Eye (tissue), 1 donor: Measurements from ENCODE around the gene NTM.

ENCODE experiments used
- DNase-seq: peaks from one replicate; pipeline ENCODE4 v3.0.0-alpha.2; 2015

Gene NTM

DNA sequence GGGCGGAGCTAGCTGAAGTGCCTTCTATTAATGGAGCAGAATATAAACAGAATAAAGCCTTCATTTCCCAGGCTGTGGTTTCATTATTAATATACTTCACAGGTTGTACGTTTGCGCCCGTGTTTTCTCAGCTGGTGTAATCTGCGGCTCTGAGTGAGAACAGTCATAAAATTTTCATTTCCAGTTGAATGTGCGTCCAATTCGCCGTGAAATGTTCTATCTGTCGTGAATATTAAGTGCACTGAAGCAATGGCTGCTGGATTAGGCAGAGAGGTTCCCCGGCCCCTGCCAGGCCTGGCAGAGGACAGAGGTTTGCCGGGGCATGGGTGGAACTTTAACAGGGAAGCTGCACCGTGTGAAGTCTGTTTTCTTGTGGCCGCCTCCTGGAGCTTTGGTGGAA, 874.4 kb downstream of the NTM start:
- DNase-seq: peak; percentile 72

DNA sequence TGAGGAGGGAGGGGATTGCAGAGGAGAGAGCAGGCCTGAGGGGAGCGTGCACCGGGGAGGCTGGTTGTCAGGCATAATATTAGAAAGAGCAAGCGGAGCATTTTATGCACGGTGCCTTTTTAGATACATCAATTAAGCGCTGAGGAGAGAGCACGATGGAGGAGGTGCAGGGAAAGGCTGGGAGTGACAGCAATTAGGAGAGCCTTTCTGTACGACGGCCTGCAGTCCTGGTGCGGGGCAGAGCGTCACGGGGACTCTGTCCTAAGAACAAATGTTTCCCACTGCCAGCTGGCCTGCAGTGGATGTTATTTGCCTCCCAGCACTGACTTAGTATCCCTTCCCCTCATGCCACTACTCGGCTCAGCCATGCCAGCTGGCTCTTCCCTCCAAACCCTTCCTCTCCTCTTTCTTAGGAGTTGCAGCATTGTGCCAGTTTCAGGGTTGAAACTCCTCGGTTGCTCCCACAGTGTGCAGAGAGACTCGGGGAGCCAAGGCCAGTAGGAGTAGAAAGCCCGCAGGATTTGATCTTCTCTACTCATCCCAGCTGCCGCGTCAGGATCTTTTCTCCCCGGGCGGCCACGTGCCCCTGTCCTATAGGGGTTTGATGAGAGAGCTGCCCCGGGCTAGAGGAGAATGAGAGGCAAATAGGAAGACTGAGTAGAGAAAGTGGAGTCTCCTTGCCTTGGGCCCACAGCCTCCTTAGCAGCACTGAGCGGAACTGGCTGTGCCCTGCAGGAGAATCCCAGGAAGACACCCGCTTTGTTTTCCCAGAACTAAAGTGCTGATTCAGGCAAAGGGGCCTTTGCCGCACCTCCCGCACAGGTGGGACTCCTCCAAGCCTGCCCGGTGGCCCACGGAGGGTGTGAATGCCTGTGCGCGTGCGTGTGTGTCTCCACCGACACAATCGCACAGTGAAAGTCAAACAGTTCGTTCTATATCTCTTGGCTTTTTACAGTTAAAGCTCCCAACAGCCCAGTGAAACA, 875.3 kb downstream of the NTM start:
- peak; percentile 71 for DNase-seq

DNA sequence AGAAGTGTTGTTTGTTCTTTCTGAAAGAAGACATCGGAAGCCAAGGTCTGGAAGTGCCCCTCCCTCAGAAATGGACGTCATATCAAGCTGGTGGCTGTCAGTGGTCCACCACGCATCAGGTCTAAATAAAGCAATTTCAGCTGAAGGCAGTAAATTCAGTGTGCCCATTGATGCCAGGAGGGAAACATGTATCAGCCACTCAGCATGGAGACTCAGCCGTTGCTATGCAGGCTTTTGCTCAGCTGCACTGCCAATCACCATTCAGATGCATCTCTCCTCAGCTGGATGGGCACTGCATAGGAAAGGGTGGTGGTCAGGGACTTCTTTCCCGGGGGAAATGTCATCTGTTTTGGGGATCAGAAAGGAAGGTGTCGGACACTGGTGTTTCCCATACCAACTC, 878.2 kb downstream of the NTM start:
- no peak for DNase-seq

DNA sequence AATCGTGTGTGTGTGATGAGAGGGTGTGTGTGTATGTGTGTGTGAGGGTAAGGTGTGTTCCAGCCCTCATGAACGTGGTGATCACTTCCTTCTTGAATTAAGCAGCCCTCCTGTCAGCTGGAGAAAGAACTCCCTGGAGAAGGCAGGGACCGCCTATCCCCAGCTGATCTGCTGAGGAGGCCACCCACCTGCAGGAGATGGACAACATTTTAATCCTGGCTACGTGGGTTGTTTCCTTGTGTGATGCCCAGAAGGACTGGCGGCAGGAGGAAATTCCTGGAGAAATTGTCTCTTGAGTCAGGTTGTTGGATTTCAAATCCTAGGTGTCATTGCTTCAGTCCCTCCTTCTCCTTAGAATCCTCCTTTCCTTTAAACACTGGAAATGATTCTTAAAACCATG, 878.8 kb downstream of the NTM start:
- DNase-seq: no peak

DNA sequence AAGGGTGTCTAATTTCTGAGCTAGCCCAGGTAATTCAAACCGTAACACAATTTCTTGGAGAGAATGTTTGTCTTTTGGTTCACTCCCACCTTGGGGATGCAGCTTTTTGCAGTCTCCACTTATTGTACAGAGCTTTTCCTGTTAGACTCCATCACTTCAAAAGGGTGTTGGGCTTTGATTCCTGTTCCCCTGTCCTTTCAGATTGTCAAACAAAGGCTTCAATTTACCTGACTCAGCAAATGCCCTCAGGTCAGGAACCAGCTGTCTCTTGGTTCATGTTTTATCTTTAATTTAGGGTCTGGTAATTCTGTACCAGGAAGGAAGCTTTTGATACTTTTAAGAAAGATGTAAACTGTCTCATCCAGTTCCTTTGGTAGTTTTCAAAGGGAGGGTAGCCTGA, 880.6 kb downstream of the NTM start:
- DNase-seq: no peak

DNA sequence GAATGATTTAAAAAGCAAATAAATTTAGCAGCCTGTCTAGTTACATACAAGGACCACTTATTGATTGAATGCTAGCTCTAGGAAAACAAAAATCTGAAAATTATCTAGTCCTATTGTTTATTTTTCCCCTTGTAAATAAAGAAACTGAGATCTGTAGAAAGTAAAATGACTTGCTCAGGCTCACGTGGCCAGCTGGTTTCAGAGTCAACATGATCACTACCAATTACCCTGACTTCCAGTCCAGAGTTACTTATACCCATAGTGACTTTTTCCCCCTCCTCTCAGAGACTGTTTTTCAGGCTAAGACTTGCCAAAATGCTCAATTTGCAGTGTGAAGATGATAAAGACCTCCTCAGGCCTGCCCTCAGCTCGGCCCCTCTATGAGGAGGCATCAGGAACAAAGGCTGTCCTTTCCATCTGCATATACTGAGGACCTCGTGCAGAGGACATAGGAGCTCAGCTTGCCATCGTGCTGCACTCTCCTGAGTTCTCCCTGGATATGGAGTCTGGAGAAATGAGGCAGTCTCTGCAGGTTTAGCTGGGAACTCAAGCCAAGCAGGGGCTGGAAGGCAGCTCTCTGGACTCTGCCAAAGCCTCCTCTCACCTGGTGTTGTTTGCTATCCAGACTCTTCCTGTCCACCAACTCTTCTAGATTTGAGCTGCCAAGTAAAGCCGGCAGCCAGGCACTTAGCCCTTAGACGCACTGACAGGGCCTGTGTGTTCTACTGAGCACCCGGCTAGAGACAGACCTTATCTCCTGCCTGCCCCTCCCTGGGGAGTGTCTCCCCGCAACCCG, 883.3 kb downstream of the NTM start:
- DNase-seq: no peak

DNA sequence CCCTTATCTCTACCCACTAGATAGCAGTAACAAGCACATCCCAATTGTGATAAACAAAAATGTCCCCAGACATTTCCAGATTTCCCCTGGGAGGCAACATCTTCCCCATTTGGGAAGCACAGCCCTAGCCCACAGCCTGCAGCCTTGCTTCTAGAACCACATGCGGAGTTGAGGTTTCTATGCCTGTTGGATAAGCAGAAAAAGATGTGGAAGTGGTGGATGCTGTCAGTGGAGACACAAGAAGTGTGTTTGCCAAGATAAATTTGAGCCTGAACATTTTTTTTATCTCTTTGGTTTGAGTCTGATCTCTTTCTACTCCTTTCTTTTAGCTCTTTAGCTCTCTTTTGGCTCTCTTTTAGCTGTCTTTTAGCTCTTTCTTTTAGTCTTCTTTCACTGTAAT, 884.5 kb downstream of the NTM start:
- no peak for DNase-seq

DNA sequence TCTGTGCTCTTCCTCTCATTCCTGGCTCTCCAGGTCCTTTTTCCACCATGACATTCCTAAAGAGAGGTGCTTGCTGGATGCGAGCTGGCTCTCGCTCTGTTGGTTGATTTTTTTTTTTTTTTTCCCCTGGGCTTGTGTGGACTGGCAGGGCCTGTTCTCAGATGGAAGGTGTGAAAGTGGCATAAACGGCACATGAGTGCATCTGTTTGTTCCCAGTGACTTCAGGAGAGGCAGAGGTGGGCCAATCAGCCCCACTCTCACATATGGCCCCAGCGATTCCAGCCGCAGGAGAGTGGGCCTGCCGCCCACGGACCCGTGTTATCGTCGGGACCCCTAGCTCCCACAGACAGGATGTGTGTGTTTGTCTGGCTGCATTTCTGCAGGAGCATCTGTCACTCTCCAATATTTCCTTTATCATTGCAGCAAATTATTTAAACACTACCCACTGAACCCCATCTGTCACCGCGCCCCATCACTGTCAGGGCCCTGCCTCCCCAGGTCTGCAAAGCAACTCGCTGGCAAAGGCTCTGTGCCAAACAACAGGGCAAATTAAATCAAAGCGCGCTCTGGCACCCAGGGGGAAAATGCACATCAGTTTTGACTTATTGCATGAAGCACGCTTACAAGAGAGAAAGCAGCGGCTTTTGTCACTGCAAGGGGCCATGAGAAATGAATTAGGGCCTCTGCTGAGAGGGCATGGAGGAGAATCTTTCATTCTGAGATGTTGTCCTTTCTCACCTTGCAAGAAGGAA, 886.3 kb downstream of the NTM start:
- DNase-seq: peak; percentile 35

DNA sequence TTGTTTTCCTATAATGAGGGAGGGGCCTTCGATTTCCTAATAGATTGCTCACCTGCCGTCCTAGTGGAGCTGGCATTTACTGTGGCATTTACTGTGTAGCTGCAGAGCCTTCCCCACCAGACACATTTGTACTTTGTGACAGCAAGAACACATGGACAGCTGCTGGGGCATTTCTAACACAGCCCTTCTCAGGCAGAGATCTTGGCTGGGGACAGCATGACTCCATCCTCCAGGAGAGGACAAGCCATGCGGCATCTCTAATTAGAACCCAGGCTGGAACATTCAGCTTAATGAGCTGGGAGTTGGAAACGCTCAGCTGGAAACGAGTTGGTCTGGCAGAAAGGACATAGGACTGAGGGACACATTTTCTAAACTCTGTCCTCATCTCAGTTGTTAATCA, 887.5 kb downstream of the NTM start:
- peak; percentile 58 for DNase-seq

DNA sequence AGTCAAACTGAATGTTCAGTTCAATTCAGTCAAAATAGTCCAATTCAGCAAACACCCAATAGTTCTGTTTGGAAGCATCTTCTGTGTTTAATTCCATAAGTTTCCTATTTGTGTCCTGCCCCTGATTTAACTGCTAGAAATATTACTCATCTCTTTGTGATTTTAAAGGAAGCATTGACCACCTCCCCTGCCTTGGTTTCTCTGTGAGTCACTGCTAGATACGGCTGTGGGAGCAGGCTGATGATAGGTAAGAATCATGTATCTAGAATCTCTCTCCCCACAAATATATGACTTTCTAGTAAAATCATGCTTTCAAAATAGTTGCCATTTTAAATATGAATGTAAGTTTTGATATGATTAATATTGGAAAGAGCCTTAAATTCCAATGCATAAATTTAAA, 888.5 kb downstream of the NTM start:
- DNase-seq: no peak

DNA sequence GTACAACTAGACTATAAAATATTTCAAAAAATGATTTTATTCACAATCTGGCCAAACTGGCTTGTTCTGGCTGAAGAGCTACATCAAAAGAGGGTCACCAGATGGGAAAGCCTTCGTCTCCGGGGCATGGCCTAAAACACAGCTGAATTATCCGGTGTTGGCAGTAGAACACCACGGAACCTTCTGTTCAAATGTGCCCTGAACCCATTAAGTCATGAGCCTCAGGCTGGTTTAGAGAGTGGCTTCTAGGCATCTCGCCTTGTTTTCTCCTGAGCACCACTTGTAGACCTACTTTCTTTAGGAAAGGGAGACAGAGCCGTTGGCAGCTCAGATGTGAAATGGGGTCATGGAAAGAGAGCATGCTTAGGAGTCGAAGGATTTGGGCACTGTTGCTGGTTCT, 890.2 kb downstream of the NTM start:
- no peak for DNase-seq

DNA sequence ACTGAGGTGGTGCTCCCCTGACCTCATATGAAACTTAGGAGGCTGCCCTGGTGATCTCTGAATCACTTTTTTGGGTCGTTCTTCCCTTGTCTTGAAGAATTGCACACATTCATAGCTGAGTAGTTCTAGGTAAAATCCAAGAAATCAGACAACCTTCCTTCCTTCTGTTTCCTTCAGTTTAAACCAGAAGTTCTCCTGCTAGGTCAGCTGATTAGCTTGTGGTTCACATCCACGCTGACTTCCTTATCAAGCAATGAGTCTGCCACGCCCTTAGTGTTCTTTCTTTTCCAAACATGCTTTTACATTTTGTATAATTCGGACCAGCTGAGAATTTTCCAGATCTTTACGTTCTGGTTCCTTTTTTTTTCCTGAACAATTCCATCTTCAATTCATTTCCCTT, 892.8 kb downstream of the NTM start:
- DNase-seq: no peak

DNA sequence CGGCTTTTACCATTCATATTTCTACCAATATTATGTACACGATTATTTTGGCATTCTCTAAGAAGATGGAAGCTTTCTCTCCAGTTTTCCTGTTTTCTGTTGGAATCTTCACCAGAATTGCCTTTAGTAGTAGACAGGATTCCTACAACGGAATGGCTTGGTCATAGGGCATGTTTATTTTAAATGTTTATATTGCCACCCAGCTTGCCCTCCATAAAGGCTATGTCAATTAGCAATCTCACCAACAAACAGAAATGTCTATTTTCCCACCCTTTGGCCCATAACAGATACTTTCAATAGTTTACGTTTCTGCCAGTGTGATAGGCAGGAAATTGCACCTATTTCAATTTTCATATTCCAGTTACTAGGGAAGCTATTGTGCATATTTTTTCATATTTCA, 893.5 kb downstream of the NTM start:
- DNase-seq: no peak

DNA sequence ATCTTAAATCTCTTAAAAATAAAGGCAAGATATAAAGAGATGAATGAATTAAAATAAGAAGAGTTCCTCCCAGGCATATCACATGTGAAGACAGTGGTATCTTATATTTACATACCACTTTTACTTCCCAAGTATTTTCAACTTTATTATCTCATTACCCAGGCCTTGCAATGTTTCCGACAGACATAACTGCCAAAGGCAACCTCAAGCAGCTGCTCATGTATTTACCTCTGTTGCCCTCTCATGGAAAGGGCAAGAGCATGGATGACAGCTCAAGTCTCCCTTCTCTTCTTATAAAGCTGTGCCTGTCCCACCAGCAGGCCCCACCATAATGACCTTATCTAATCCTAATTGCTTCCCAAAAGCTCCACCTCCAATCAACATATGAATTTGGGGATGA, 894.2 kb downstream of the NTM start:
- no peak for DNase-seq

DNA sequence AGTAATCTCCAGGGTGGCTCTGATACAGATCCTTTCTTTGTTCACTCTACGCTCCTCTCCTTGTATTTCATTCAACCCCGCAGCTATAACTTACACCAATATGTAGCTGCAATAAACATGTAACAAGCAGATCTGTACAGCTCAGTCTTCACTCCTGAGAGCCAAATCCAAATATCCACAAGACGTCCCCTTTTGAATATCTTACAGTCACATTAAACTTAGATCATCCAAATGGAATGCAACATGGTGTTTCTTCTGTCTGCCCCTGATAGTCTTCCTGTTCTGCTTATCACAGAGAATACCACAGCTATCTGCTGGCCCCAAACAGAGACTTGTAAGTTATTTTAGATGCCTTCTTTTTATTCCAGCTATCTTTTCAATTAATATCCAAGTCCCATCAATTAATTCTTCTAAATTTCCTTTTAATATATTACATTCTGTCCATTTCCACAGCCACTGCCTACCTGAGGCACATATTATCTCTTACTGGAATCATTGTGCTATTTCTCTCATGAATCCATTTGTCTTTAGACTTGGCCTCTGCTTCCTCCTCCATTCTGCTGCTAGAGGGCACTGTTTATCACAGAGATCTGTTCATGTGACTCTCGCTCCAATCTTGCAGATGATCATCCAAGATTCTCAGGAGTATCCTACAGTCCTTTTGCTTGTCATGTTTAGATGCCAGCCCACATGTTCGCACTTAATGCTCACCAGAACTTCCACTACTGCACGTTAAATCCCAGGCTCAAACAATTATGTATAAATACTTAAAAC, 908.6 kb downstream of the NTM start:
- peak; percentile 61 for DNase-seq

DNA sequence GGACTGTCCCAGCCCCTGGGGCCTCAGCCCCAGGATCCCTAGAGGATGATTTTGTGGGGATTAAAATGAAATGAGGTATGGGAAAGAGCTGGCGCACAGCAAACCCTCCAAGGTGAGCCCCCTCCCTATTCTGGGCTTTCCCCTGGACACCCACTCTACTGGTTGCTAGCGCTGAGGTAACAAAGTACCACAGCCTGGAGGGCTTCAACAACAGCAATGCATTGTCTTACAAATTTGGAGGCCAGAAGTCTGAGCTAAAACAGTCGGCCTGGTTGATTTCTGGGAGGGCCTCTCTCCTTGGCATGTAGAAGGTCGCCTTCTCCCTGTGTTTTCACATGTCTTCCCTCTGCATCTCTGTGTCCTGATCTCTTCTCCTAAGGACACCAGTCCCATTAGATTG, 913.6 kb downstream of the NTM start:
- no peak for DNase-seq

DNA sequence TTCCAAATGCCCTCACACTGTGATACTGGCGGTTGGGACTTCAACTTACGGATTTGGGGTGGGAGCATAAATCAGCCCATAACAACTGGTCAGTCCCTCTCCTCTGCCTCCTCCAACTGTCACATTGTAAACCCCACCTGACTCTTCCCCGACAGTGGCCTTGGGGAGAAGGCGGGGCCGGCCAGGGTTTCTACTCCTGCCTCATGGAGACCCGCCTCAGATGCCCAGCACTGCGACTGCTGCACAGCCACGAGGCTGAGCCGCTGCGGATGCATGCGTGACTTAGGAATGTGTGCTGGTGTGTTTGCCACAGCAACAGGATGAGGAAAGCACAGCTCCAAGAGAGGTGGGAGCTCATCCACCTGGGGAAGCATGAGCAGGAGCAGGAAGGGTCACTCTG, 914.2 kb downstream of the NTM start:
- DNase-seq: no peak

DNA sequence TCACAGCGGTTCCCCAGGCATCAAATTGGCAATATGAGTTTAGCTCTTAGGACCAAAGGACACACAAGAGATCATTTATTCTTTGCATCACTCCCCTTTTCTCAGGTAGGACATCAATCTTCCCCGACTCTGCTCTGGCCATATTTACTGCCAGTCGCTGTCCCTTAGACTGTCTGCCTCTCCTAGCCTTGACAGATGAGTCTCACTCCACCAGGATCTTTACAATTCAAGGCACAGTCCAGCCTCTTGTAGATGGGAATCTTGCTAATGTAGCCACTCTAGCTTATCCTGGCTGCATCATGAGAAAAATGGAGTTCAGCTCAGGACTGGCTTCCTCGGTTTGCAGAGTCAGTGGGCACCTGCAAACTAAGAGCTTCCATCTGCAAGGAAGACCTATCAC, 915.2 kb downstream of the NTM start:
- DNase-seq: no peak

DNA sequence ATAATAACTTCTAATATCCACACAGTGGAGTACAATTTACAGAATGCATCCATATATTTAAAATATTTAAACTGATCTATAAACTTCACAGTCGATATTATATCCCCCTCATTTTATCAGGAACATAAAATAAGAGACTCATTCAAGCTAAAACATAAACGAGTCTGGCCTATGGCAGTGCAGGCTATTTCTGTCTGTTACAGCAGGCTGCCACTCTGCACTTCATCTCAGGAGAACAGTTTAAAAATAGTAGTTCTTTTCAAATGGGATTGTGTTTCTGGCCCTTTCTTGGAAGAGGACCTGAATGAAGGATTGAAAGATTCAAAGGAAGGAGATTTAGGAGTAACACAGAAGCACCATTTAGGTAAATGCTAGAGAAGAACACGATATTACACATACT, 915.7 kb downstream of the NTM start:
- DNase-seq: no peak

DNA sequence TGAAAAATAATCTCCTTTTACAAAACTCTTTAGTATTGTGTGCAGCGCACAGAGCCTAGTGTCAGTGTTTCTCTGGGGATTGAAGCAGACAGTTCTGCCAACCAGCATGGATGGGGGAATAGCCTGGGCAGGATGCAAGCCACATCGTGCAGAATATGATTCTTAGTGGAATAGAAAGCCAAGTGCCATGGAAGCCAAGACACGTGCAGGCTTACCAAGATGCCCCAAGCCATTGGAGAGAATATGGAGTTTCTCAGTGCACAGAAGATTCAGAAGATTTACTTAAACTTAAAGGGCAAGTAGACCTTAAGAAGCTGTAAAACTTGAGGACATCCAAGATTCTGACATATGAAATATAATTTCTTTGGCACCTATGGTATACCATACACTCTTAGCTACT, 917.6 kb downstream of the NTM start:
- DNase-seq: no peak

DNA sequence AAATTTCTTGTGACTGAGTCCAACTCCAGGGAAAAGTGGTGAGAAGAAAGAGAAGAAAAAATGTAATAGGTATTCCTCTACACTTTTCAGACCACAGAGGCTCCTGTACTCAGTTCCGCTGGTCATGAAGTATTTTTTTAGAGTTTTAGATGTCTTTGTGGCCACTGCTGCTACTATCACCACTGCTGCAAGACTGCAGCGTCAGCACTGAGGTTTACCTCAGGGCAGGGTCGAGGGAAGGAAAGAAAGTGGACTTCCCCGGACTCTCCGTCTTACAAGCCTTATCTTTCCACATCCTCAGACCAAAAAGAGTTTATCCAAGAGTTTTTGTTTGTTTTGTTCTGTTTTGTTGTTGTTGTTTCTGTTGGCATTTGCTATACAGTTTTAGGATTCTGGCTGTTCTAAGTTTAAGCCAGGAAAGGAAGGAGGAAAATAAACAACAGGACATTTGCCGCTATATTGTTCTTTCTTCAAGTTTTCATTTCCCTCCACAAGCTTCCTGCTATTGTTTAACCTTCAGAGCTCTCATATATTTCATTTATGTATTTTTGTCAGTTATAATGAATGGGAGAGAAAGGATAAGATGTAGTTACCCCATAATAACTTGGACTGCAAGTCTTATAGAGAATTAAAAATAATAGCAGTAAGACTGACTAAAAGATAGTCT, 919.3 kb downstream of the NTM start:
- no peak for DNase-seq

DNA sequence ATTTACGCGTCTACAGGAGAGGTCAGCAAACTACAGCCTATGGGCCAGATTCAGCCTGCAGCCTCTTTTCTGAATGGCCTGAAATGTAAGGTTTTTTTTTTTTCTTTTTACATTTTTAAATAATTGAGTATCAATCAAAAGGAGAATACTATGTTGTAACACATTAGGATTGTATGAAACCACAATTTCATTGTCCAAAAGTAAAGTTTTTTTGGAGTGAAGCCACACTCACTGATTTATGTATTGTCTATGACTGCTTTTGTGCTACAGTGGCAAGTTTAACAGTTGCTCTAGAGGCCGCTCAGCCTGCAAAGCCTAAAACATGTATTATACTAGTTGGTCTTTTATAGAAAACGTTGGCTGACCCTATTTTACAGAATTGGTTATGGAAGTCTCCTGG, 923.2 kb downstream of the NTM start:
- DNase-seq: no peak
